Muscle of back (tissue), 11 donors: ENCODE measurements around the gene NCDN. TPM values are rescaled to one million over a fixed set of nuclear protein-coding genes. Genes with fewer than 3 reads are reported as not detected.

ENCODE experiments used
- DNase-seq, 3 donors: peaks; one replicate each; pipeline versions ENCODE4 v3.0.0 to v3.0.0-alpha.2; 2013
- polyA plus RNA-seq, 10 donors: library from polyadenylated mRNA; unstranded; fragments of 120-200 nt; gene quantifications; one replicate each; pipeline ENCODE4 v1.2.1, GENCODE V29; 2013; ENCODE audit not compliant: insufficient read length in 10 of 10

The NCDN gene
- polyA plus RNA-seq, 10 donors: 10.1 to 15.6 (median 14.4) TPM

DNA sequence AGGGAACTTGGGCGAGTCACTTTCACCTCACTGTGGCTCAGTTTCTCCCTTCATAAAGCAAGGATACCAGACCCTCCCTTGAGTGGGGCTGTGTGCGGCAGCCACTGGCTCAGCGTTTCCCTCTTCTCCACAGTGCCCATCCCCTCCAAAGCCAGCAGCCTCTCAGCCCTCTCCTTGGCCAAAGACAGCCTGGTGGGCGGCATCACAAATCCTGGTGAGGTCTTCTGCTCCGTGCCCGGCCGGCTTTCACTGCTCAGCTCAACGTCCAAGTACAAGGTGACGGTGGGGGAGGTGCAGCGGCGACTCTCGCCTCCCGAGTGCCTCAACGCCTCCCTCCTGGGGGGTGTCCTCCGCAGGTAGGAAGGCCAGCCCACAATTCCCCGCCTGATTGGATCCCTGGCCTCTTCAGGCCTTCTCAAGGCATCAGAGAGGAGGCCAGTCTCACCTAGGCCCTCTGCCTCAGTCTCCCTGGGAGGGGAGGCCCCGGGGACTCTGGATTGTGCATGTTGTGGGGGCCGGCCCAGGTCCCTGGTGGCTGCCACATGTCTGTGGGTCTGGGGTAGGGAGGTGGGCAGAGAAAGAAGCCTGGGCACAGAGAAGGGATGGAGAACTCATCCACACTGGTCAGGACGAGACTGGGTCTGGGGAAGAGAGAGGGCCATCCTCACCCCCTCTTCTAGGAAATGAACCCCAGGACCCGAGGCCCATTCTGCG, 30.8 kb downstream of the NCDN start:
- DNase-seq: no peak

DNA sequence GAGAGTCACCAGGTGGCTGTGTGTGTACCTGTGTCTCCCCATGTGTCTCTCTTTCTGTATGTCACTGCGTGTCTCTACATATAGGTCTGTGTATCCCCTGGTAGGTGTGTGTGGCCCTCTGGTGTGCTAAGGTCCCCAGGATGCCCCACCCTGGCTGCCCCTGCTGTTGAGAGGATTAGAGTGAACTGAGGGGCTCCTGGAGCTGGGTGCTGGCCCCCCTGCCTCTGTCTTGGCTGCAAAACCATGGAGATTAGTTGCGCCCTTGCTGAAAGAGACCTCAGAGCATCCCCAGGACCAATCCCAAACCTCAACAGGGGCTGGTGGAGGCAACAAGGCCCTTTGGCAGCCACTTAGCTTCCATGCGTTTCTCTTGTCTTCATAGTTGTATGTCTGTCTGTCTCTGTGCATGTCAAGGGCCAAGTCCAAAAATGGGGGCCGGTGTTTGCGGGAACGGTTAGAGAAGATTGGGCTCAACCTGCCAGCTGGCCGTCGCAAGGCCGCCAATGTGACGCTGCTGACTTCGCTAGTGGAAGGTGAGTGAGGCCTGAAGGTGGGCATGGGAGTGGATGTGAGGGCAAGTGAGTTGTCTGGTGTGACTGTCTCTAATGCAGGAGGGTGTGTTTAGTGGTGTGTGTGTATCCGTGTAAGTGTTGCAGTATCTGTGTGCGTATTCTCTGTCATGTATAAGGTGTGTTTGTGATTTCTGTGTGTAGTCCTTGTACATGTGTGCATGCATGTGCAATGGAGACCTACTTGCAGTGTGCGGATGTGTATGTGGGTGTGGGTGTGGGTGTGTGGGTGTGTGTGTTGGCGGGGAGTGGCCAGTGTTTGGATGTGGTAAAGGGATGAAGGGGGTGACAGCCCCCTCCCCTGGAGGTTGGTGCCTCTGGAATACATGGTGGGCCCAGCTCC, 32.2 kb downstream of the NCDN start:
- no peak for DNase-seq

DNA sequence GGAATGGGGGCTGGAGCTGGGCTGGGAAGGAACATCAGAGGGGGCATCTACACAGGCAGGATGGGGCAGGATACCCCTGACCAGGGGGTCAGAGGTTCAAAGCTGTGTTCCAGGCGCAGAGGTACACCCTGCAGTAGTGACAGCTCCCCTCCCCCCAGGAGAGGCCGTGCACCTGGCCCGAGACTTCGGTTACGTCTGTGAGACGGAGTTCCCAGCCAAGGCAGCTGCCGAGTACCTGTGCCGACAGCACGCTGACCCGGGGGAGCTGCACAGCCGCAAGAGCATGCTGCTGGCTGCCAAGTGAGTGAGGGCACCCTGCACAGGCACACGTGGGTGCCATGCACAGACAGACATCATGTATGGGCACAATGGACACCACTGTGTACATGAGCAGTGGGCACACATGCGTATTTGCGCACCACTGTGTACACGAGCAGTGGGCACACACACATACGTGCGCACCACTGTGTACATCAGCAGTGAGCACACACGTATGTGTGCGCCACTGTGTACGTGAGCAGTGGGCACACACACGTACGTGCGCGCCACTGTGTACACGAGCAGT, 33.0 kb downstream of the NCDN start:
- no peak for DNase-seq

DNA sequence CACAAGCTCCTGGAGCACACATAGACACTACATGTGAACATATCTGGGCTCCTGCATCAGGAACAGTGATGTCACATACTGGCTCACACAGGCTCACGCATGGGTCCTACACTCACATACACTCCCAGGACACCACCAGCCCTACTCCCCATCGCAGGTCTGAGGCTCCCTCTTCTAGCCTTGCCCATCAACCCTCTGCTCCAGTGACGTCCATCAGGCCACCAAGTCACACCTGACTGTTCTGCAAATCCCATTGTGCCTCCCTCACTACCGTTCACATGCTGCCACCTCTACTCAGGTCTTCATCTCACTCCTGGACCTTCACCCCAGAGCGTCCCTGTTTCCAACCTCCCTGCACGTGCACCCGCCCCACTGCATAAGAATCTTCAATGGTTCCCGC, 33.6 kb downstream of the NCDN start:
- DNase-seq: no peak

DNA sequence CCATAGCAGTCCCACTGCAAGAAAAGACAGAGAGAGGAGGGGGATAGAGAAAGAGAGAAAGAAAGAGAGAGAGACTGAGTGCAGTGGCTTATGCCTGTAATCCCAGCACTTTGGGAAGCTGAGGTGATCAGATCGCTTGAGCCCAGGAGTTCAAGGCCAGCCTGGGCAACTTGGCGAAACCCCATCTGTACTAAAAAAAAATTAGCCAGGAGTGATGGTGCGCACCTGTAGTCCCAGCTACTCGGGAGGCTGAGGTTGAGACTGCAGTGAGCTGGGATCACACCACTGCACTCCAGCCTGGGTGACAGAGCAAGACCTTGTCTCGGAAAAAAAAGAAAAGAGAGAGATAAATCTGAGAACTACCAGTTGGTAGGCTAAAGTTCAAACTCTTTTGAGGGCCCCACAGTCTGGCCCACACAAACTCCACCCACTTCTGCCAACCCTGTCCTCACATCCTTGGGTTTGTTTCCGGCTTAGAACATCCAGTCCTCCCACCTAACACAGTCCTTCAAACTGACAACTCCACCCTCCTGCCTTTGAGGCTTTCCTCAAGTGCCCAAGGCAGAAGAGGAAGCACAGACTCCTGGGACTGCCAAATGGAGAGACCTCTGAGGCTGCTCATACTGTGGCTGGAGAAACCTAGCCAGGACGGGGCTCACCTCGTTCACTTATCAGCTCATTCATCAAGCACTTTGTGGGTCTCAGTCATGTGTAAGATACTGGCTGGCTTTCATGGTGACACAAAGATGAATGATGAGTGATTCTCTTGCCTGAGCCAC, 35.6 kb downstream of the NCDN start:
- DNase-seq: no peak

DNA sequence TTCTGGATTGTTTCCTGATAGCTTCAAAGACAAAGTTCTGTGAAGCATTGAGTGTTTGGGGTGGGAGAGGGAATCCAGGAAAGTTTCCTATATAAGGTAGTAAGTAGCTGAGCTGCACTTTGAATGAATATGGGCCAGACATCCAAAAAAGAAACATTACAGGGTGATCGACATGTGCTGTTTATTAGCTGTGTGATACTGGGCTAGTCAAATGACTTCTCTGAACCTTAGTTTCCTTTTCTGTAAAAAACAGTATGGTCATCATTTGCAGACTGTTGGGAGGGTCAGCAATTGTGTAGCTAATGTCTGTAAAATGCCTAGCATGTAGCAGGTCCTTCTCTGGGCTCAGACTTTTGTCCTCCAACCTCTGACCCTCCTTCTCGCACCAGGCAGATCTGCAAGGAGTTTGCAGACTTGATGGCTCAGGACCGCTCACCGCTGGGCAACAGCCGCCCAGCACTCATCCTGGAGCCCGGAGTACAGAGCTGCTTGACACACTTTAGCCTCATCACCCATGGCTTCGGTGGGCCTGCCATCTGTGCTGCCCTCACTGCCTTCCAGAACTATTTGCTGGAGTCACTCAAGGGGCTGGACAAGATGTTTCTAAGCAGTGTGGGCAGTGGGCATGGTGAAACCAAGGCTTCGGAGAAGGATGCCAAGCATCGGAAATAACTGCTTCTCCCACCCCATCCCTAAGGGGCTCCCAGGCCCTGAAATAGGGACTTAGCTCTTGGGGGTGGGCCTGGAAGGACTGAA, 36.6 kb downstream of the NCDN start:
- DNase-seq: no peak

DNA sequence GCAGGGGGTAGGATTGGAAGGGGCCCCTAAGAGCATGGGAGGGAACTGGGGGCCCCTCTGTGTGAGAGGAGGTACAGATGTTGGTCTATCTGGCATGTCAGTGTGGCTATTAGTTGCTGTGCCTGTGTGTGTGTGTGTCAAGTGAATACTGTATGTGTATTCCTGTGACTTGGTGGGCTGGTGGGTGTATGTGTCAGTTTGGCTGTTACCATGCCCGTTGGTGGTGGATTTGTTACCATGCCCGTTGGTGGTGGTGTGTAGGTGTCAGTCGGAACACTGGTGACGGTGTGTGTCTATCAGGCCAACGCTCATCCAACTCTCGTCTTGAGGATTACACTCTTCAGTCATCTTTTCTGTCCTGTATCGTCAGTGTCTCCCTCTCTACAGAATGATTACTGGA, 38.1 kb downstream of the NCDN start:
- DNase-seq: no peak

DNA sequence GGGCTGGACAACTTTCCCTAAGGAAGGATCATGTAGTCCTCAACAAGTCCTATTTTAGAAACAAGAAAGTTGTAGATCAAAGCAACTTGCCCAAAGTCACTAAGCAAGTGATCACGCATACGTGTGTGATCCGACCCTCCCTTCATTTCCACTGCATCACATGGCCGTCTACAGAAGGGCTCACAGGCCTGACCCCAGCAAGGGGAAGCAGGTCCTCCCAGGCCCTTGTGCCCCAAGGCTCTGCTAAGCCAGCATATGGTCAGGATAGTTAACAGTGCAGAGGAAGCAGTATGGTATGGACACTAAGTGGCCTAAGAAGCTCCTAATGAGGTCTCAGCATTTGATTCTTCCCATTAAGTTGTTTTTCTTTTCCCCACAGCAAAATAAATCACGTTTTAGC, 40.3 kb downstream of the NCDN start:
- DNase-seq: no peak

DNA sequence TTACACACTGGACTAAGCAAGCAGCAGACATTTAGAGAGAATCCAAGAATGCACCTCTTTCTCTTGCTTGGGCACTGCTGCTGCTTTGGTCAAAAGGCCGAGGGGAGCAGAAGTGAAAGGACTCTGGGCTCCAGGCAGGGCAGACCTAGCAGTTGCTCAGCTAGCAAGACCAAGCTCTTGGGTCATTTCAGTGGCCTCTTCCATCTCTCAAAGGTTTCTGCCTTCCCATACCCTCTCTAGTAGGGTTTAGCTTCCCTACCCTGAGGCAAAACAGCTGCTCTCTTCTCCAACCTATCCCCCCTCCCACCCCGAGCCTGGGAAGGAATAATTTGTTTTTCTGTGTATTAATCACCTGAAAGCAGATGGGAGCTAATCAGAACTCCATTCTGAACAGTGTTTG, 41.3 kb downstream of the NCDN start:
- DNase-seq: no peak

DNA sequence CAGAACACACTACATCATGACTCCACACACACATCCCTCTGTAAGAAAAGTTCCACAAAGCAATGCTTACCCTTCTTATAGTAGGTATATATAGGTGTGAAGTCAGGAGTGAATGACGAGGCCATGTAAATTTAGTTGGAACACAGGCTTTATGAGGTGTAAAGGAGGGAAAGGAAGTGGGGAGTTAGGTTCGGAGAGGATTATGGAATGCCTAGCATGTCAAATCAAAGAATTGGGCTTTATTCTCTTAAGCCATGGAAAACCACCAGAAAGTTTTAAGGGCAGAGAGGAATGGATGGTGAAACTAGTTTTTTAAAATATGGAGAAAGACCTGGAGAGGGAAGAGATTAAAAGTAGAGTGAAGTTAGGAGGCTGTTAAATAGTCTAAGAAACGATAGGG, 41.8 kb downstream of the NCDN start:
- DNase-seq: no peak

DNA sequence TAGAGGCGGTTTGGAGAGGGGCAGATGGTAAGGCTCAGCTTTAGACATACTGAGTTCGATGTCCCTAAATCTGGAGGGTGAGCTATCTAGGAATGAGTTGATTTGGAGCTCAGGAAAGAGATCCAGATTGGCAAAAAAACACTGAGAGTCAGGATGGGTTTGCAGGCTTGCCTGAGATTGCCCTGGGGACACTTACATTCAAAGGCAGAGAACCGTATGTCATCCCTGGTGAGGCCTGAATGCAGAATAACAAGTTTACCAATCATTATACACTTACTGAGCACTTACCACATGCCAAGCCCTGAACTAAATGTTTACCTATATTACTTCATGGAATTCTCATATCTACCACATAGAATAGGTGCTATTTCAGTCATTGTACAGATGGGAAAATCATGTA, 43.0 kb downstream of the NCDN start:
- DNase-seq: no peak

DNA sequence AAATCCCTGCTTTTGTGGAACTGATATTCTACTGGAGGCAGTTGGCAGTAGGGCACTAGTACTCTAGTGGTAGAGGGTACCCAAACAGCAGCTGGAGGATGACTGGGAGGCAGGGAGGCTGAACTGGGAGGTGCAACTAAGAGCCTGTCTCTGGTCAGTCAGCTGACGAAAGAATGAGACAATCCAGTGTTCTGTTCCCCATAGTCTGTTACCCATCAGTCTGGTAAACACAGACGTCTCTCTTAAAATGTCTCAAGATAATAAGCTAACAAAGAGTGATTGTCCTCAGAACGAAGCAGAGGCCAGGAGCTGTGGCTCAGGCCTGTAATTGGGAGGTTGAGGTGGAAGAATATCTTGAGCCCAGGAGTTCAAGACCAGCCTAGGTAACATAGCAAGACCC, 45.9 kb downstream of the NCDN start:
- DNase-seq: no peak

DNA sequence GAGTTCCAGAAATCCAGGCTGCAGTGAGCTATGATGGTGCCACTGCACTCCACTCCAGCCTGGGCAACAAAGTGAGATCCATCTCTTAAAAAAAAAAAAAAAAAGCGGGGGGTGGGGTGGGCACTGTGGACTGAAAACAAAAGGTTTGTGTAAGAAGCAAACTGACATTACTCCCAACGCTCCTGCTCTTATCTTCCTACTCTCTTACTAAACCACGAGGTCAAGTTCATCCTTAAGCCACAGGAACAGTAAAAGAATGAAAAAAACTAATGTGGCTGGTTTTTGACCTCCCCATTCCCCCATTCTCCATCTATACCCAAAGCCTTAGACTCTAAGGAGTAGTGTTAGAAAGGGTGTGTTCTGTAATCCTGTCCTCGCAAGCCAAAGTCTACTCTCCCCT, 46.3 kb downstream of the NCDN start:
- no peak for DNase-seq

DNA sequence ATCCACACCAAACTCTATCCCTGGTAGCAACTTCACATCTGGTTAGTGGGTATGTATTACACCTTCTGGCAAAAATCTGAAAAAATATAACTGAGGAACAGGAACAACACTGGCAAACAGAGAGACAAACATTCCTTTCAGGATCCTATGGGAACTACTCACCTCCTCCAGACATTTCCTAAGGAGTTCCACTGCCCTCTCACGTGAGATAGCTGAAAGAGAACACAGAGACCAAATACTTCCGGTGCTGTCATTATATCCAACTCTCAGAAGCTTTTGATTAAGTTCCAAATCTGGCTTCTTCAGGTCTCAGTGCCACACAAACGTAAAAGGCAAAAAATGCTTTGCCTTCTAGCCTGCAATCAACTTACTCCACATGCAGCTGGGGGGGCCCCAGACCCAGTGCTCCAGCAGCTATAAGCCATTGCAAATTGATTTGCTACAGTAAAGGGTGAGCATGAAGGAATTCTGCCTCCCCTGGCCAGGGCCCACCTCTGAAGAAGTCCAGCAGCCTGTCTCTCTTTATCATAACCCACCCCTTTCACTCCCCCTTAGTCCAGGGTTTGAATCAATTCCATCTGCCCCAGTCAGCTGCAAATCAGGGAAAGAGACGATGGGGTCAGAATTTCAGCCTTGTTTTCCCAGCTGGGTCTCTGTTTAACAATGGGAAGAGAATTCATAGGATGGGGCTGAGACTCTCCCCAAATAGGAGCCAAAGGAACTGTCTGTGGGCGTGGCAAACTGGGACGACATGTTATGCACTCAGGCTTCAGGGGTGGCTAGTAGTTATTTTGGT, 47.7 kb downstream of the NCDN start:
- no peak for DNase-seq

DNA sequence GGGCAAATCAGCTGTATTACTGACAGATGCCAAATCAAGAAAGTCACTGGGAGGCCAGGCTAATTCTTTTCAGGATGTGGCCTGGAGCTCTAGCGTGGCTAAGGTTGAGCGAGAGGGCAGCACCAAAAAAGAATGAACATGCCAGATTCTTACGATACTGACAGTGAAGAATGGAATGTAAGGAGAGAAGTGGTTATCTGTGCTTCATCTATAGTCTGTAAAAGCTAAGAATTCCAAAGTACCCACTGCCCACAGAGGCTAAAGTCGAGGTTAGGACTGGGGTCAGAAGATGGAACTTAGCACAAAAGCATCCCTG, 48.2 kb downstream of the NCDN start:
- peak in 1 of 3 donors; percentile 7 for DNase-seq

DNA sequence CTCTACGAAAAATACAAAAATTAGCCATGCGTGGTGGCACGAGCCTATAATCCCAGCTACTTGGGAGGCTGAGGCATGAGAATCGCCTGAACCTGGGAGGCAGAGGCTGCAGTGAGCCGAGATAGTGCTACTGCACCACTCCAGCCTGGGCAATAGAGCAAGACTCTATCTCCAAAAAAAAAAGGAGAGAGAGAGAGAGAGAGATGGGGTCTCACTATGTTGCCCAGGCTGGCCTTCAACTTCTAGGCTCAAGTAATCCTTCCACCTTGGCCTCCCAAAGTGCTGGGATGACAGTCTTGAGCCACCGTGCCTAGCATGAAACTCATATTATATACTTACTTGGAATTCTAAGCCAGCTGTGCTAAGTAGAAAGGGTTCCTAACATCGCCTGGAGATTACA, 54.1 kb downstream of the NCDN start:
- DNase-seq: no peak

DNA sequence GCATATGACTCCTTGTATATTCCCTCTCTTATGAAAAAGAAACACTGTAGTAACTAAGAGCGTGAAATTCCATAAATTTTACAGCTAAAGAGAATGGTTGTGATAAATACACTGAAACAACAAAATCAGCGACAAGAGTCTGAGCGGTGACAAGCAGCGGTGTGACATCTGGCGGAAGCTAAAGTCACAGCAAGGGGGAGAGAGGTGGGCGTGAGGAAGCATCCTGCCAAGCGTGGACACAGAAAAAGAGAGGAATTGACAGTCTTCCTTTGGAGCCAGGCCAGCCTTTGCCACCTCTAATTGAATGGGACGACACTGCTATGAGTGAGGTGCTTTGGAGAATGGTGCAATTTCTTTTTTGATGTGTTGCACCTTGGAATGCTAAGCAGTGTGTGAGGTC, 57.8 kb downstream of the NCDN start:
- DNase-seq: no peak
